ENCODE data around the gene TAF6. TPM values are rescaled to one million over a fixed set of nuclear protein-coding genes. Genes with fewer than 3 reads are reported as not detected.
A peak's percentile ranks its signal among the peaks of the same experiment; 100 is the strongest.

TAF6 gene
- total and polyA plus RNA-seq, 2 of the 4 experiments (the other 2 are of a cell fraction), result 11.3 to 55.3 TPM

DNA sequence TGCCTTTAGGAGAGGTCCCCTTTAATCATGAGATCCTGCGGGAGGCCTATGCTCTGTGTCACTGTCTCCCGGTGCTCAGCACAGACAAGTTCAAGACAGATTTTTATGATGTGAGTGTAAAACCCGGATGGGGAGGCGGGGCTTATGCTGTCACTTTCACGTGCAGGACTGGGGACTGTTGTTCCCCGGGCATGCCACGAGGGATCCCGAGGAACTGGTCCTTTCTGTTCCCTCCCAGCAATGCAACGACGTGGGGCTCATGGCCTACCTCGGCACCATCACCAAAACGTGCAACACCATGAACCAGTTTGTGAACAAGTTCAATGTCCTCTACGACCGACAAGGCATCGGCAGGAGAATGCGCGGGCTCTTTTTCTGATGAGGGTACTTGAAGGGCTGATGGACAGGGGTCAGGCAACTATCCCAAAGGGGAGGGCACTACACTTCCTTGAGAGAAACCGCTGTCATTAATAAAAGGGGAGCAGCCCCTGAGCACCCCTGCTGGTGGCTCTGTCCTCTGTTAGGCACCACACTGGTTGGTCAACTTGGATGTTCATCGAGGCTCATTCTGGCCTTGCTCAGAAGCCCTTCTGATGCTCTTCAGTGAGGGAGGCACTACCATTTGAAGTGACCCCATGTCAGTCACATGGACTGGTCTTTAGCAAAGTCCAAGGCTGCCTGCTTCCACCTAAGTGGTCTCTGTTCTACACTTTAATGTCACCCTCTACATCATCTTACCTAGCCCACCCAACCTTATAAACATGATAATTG, 27.6 kb downstream of the TAF6 start:
- no peak overlapping the region for H2BK5ac ChIP-seq (ENCODE audit: low read depth, low read length, poor library complexity, severe bottlenecking)
- peaks cover 15% of the 10 kb centered on the region for H4K20me1 ChIP-seq (ENCODE audit: insufficient read depth, low read length)
- no peak overlapping the region for H4K91ac ChIP-seq (ENCODE audit: insufficient read depth, low read depth, low read length)
- no peak overlapping the region for H3K14ac ChIP-seq (replicated peaks; ENCODE audit: low read depth, low read length)
- H2BK120ac ChIP-seq (ENCODE audit: low read depth, low read length), result no peak overlapping the region
- no peaks in the 10 kb centered on the region for H3K9me3 ChIP-seq (ENCODE audit: control insufficient read depth, insufficient read depth, low read length)
- H3K27ac ChIP-seq (ENCODE audit: insufficient read depth, low read length), result no peak overlapping the region; the same call in 1 of the 2 replicates
- H3K9ac ChIP-seq (ENCODE audit: low read depth, low read length), result no peak overlapping the region
- H3K36me3 ChIP-seq (ENCODE audit: control insufficient read depth, insufficient read depth, low read length), result peaks cover 55% of the 10 kb centered on the region
- ChIA-PET POLR2A (ENCODE audit: unreplicated experiment) (no interaction called here), CTCF (interaction anchor here (0.9 to 1.6 kb wide), 2 partner anchors 9 to 113 kb away, joined by 3 to 5 read pairs; no protein-coding TSS in a partner anchor)
- H3K79me1 ChIP-seq (ENCODE audit: low read depth in 1 of 2, low read length in 2 of 2), result peaks cover 32 to 74% of the 10 kb centered on the region in 2 experiments
- H3K56ac ChIP-seq (ENCODE audit: extremely low read depth, insufficient read depth, low read length), result no peak overlapping the region
- no peak overlapping the region for H2BK15ac ChIP-seq (ENCODE audit: low read depth, low read length)
- H2AFZ ChIP-seq (replicated peaks; ENCODE audit: low read length, poor library complexity), result peak overlapping the region; percentile 49
- whole genome bisulfite sequencing, 2 experiments (ENCODE audit: extremely low coverage in 2 of 2, insufficient read length in 1 of 2), result 64% methylated on average over 3 of the region's 19 CpGs; no CpG with 5 or more reads in 1 of the 2 experiments
- dilution Hi-C loops (cut with HindIII; ENCODE audit: low sequenced_read_pairs, unreplicated experiment), result no loop called here
- no peak overlapping the region for H3K4me2 ChIP-seq (ENCODE audit: low read depth, low read length)
- peak overlapping the region; percentile 69; the same call in 1 of the 2 replicates for H3K4ac ChIP-seq (ENCODE audit: low read depth, low read length)
- TF ChIP-seq, protein P1, sequence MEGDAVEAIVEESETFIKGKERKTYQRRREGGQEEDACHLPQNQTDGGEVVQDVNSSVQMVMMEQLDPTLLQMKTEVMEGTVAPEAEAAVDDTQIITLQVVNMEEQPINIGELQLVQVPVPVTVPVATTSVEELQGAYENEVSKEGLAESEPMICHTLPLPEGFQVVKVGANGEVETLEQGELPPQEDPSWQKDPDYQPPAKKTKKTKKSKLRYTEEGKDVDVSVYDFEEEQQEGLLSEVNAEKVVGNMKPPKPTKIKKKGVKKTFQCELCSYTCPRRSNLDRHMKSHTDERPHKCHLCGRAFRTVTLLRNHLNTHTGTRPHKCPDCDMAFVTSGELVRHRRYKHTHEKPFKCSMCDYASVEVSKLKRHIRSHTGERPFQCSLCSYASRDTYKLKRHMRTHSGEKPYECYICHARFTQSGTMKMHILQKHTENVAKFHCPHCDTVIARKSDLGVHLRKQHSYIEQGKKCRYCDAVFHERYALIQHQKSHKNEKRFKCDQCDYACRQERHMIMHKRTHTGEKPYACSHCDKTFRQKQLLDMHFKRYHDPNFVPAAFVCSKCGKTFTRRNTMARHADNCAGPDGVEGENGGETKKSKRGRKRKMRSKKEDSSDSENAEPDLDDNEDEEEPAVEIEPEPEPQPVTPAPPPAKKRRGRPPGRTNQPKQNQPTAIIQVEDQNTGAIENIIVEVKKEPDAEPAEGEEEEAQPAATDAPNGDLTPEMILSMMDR (conservative IDR thresholded peaks at IDR 0.05; ENCODE audit: low read depth, low read length), result 0 out of 2 replicates have a peak, but pooled peaks have one; percentile 16
- TF ChIP-seq SMC3 (IDR thresholded peaks at IDR 0.05; ENCODE audit: low read depth, low read length), result no peak
- TF ChIP-seq MXI1 (IDR thresholded peaks at IDR 0.05; ENCODE audit: borderline replicate concordance, low read depth, low read length), result 0 out of 2 replicates have a peak, but pooled peaks have one; percentile 48
- TF ChIP-seq RFX5 (IDR thresholded peaks at IDR 0.05; ENCODE audit: low read depth, low read length), result no peak
- peak; percentile 79 for TF ChIP-seq BHLHE40 (IDR thresholded peaks at IDR 0.05; ENCODE audit: low read depth, low read length)
- BruUV-seq (replicated peaks), result TSS peak; percentile 90
- no peak overlapping the region for H2AK9ac ChIP-seq (replicated peaks; ENCODE audit: low read depth, low read length, poor library complexity)
- in situ Hi-C loops (cut with MboI; ENCODE audit: low sequenced_read_pairs), result no loop called here
- peak overlapping the region; percentile 12; the same call in 1 of the 2 replicates for H3K23ac ChIP-seq (ENCODE audit: low read depth, low read length)
- DNase-seq (peak; percentile 37), ATAC-seq (ENCODE audit: low read depth) (no peak)
- H3K18ac ChIP-seq (ENCODE audit: low read depth, low read length), result no peak overlapping the region
- H2AK5ac ChIP-seq (ENCODE audit: low read depth, low read length), result peak overlapping the region; percentile 27; the same call in 1 of the 2 replicates
- peaks cover 15% of the 10 kb centered on the region for H3K4me1 ChIP-seq (ENCODE audit: control insufficient read depth, insufficient read depth, low read length)
- H2BK20ac ChIP-seq (ENCODE audit: low read depth, low read length), result no peak overlapping the region
- no peaks in the 10 kb centered on the region for H3K27me3 ChIP-seq (ENCODE audit: control insufficient read depth, insufficient read depth, low read length)
- H4K5ac ChIP-seq (ENCODE audit: low read depth, low read length), result no peak overlapping the region
- H3K9me1 ChIP-seq (ENCODE audit: insufficient read depth, low read length), result peaks cover 13% of the 10 kb centered on the region
- no peak overlapping the region for H3K4me3 ChIP-seq (ENCODE audit: insufficient read depth, low read depth, low read length)
- intact Hi-C loops (cut with micrococcal nuclease), result no loop called here
- peak overlapping the region in 1 of 2 experiments; percentile 11; a peak in 1 of 4 replicates for H4K8ac ChIP-seq (ENCODE audit: low read depth in 2 of 2, low read length in 2 of 2)
